ENCODE results near the gene GLIPR1.
"Not testable (repeated sequence)": the region's sequence is repeated elsewhere in the genome, so short reads cannot be mapped to it uniquely, and the experiment has no call there.

Gene GLIPR1

DNA sequence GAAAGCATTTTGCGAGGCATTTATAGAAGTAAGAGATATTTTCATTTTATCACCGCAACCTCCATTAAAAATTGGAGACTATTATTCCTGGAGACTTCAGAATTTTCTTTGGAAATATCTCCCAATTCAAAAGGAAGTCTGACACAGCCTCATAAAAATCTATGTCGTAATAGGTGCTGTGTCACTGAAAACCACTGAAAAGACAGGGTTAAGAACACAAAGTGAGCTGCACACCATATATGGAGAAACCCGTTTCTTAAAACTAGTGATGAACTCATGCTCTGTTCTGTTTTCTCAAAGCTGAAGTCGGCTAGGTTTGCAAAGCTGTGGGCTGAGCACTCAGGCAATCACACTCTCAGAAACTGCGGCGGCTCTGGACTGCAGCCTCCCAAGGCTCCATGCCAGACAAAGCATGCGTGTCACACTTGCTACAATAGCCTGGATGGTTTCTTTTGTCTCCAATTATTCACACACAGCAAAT, at the start of gene GLIPR1:
GLIPR1 (plus strand) TSS at position 287 of the 481 bp plus-strand sequence; CDS start at position 413, 126 bp downstream.
- peak; percentile 81 for DNase-seq

DNA sequence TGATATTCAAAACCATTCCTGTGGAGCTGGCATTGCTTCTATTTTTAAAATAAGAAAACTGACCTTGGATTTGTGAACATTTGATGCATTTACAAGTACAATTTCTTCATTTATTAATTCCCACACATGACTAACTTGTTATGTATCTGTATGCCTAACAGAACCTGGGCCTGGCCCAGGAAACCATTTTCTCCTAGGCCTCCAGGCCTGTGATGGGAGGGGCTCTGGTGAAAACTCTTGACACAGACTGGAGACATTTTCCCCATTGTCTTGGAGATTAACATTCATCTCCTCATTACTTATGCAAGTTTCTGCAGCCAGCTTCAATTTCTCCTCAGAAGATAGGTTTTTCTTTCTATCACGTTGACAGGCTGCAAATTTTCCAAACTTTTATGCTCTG, 47.6 kb upstream of the GLIPR1 start:
- no peak for DNase-seq

DNA sequence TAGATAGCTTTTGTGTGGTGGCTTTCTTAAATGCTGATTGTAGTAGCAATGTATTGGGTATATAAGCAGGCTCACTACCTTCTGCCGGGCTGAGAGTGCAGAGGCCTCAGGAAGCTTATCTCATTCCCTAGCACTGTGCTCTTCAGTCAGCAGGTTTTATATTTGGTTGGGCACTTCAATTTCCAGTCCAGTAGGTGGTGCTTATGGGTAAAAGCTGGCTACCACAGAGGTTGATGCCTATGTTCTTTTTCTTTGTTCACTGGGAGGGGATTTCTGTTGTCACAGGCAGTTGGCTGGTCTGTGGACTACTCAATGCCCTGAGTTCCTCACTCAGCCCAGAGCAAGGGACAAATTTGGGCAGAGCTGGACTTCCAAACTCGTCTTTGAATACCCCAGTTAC, 43.0 kb upstream of the GLIPR1 start:
- DNase-seq: no peak

DNA sequence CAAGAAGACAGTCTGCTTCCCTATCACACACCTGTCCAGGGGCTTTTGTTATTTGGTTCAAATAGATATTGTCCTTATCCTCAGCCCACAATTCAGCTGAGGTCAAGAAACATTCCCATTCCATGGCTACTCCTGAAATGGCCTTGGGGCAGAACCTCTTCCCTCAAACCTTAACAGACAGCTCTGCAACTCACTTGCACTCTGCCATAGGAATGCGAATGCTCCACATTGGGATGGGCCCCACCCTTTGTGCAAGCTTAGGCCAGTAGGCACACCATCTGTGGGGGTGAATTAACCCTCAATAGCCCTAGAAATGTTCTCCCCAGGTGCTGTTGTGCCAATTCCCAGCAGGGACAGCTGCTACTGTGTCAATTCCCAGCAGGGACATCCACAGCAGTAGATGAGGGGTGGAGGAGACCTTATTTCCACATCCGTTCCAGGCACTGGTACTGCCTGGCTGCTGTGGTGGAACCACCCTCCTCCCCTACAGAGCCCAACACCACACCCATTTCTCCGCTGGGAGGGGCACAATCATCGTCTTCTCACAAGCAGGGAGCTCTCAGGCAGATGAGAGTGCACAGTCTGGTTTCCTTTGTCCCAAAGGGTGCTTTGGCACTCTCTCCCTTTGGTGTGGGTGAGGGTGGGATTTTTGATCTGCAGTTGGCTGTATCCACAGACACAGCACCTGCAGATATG, 42.3 kb upstream of the GLIPR1 start:
- peak; percentile 11 for DNase-seq

DNA sequence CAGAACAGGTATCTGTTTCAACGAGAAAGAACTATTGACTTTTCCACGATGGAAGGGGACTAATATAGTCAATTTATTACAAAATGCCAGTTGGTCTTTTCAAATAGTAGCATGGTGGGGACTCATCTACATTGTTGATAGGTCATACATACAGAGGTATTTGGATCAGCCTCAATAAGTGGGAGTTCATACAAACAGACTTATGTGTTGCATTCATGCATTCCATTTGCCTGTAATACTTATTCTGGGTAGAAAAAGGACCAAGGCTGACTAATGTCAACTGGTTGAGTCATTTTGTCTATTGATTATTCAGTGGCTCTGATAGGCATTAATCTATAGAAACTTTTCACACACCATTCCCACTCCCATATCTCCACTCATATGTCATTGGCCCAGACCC, 41.5 kb upstream of the GLIPR1 start:
- DNase-seq: no peak

DNA sequence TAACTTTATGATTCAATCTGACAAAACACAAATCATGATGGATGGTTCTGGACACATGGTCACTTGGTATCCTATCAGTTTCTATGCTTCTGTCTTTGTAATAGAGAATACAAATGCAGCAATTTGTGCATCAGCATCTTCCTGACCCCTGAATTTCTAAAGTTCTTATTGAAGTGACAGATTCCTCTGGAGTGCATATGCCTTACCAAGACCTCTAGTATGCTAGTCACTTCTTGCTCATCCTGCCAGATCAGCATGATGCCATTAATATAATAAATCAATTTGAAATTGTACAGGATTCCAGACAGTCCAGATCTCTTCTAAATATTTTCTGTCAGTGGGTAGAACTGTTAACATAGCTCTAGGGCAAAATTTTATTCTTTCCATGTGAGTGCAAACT, 40.6 kb upstream of the GLIPR1 start:
- no peak for DNase-seq

DNA sequence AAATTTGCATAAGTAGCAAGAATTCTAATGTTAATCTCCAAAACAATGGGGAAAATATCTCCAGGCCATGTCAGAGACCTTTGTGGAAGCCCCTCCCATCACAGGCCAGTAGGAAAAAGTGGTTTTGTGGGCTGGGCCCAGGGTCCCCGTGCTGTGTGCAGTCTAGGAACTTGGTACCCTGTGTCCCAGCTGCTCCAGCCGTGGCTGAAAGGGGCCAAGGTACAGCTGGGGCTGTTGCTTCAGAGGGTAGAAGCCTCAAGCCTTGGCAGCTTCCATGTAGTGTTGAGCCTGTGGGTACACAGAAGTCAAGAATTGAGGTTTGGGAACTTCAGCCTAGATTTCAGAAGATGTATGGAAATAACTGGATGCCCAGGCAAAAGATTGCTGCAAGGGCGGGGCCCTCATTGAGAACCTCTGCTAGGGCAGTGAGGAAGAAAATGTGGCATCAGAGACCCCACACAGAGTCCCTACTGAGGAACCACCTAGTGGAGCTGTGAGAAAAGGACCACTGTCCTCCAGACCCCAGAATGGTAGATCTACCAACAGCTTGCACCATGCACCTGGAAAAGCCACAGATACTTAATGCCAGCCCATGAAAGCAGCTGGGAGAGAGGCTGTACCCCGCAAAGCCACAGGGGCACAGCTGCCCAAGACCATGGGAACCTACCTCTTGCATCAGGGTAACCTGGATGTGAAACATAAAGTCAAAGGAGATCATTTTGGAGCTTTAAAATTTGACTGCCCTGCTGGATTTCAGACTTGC, 38.7 kb upstream of the GLIPR1 start:
- not testable (repeated sequence) for DNase-seq

DNA sequence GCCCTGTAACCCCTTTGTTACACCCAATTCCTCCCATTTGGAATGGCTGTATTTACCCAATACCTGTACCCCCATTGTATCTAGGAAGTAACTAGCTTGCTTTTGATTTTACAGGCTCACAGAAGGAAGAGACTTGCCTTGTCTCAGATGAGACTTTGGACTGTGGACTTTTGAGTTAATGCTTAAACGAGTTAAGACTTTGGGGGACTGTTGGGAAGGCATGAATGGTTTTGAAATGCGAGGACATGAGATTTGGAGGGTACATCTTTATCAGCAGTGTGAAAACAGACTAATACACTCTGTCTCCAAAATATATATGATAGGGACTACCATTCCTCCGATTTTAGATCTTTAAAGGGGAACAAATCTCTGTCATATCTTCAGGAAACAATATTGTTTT, 38.1 kb upstream of the GLIPR1 start:
- DNase-seq: not testable (repeated sequence)

DNA sequence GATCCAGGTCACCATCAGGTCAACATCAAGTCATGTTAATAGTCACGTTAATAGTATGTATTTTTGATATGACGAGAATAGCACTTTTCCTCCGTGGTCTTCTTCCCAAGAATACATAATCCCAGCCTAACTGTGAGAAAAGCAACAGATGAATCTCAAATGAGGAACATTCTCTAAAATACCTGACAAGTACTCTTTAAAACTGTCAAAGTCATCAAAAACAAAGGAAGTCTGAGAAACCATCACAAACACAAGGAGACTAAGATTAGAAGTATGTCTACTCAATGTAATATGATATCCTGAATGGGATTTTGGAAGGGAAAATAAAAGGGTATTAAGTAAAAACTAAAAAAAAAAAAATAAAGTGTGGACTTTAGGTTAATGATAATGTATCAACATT, 36.8 kb upstream of the GLIPR1 start:
- DNase-seq: no peak

DNA sequence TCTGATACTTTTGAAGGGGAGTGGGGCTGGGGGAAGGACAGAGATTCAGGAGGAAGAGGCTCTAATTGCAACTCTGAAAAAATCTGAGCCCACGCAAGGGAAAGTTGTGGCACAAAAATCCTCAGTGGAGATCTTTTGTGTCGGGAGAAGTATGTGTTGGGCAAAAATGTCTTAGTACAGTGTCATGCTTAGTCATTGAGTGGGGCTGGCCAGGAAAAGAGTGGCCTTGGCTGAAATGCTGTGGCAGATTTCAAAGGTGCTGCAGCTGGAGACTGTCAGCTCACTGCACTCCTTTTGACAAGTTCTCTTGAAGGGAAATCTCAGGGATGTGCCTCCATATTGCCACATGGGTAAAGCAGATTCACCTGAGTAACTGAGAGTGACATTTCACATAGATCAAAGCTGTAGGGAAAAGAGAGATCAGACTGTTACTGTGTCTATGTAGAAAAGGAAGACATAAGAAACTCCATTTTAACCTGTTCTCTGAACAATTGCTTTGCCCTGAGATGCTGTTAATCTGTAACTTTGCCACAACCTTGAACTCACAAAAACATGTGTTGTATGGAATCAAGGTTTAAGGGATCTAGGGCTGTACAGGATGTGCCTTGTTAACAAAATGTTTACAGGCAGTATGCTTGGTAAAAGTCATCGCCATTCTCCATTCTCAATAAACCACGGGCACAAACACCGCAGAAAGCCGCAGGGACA, 36.0 kb upstream of the GLIPR1 start:
- no peak for DNase-seq

DNA sequence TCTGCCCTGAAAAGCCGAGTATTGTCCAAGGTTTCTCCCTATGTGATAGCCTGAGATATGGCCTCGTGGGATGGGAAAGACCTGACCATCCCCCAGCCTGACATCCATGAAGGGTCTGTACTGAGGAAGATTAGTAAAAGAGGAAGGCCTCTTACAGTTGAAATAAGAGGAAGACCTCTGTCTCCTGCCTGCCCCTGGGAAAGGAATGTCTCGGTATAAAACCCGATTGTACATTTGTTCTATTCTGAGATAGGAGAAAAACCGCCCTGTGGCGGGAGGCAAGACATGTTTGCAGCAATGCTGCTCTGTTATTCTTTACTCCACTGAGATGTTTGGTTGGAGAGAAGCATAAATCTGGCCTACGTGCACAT, 35.4 kb upstream of the GLIPR1 start:
- DNase-seq: not testable (repeated sequence)

DNA sequence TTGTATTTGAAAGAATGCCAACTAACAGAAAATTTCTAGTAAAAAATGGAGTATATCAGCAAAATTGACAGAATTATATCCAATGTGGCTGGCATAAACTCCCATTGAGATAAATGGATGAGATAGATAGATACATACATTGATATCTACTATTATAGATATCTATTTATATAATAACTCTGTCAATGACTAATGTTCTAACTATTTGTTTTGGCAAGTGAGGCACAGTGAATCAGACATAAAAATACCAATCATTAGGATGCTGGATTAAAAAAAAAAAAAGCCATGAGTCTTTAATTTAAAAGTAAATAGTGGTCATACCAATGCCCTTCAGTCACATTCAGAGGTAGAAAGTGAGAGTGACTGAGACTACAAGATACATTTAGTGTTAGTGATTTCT, 33.7 kb upstream of the GLIPR1 start:
- no peak for DNase-seq

DNA sequence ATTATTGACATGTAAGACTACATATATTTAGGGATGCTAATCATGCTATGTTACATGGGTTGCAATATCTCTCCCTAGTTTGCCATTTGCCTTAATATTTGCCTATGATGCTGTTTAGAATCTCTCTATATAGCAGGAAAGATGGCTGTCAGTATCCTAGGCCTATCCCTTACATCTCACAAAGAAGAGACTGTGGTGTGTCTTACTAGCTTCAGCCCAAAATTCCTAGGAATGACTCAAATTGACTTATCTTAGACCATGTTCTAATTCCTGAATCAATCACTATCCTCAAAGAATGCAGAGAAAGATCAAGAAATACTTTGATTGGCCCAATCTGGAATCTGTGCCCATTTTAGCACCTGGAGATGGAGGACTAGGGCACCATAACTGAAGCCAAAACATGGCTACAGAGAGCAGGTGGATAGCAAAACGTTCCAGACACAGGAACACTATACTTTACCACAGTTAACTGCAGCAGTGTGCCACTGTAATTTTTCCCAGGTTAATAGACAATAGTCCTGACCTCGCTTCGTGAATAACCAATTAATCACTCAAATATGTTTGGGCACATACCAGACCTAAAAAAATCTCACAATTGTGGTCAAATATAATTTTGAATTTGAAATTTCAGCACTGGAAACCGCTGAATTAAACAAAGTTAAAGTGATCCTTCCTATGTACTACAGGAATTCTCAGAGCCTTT, 32.7 kb upstream of the GLIPR1 start:
- DNase-seq: no peak

DNA sequence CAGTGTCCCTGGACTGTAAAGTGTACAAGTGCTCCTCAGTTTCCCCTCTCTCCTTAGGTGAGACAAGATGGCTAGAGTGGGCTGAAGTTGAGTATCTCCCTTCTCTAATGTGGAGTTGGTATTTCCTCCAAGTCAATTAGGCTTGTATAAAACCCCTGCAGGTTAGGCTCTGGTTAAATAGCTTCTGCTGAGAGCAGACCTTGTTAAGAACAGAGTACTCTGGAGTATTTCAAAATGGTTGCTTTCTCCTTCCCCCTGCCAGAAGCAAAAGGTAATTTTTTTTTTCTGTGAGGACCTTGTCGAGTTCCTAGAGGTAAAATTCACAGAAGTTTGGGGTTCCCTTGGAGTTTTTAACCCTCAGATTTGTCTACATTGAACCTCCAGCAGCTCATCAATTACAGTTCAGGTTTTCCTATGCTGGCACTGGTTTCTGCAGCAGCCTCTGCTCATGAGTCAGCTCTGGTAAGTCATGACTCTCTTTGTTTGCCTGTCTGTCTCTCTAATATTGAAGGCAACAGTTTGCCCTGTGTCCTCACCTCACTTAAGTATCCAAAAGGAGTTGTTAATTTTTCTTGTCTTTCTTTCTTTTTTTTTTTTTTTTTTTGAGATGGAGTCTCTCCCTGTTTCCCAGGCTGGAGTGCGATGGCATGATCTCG, 27.8 kb upstream of the GLIPR1 start:
- DNase-seq: no peak

DNA sequence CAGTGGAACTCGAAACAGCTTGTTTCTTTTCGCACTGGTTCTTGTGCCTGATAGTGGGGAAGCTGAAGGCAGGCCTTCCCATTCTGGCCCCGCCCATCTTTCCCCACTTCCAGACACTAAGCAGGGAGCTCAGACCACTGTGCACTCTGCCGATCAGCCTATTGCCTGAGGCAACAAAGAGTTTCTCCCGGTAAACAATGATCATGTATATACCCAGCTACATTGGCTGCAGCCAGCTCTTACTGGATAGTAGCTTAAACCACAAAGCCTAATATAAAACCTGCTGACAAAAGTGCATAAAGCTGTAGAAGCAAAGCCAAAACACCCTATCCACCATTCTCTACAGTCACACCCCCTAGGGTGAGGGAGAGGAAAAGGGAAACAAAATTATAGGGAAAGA, 24.7 kb upstream of the GLIPR1 start:
- DNase-seq: no peak

DNA sequence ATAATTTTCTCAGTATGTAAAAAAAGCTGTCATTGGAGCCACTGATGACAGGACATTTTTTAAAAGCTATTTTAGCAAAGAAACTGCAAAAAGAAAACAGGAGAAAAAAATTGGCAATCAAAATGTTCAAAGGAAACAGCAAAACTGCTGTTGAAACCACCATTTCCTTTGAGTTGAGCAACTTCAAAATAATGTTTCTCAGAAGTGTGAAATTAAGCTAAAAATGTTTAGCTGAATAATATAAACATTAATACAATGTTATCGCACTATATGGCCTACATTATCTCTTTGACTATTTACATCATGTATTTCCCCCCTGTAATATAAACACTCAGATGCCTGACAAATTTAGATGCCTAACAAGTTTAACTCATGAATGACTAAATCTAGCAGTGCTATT, 23.4 kb upstream of the GLIPR1 start:
- DNase-seq: no peak

DNA sequence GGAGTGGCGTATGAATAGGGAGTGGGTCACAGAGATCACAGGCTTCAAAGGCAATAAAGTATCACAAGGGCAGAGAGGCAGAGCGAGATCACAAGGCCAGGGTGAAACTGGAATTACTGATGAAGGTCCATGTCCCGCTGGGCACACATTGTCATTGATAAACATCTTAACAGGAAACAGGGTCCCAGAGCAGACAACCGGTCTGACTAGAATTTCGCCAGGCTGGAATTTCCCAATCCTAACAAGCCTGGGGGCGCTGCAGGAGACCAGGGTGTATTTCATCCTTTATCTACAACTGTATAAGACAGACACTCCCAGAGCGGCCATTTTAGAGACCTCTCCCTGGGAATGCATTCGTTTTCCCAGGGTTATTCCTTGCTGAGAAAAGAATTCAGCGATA, 22.7 kb upstream of the GLIPR1 start:
- DNase-seq: not testable (repeated sequence)

DNA sequence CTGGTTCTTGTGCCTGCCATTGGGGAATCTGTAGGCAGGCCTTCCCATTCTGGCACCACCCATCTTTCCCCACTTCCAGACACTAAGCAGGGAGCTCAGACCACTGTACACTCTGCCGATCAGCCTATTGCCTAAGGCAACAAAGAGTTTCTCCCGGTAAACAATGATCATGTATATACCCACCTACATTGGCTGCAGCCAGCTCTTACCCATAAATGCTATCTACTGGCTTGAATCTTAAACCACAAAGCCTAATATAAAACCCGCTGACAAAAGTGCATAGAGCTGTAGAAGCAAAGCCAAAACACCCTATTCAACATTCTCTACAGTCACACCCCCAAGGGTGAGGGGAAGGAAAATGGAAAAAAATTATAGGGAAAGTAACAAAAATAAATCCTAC, 20.8 kb upstream of the GLIPR1 start:
- DNase-seq: no peak

DNA sequence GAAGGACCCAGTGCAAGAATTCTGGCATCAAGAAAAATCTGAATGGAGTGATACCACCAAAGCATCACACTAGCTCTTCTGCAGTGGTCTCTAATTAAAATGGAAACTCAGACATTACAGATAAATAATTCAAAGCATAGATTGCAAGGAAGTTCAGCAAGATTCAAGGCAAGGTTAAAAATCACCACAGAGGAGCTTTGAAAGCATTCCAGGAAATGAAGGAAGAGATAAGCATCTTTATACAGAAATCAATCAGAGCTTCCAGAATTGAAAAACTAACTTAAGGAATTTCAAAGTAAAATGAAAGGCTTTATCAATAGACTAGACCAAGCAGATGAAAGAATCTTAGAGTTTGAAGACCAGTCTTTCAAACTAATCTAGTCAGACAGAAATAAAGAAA, 20.4 kb upstream of the GLIPR1 start:
- DNase-seq: no peak

DNA sequence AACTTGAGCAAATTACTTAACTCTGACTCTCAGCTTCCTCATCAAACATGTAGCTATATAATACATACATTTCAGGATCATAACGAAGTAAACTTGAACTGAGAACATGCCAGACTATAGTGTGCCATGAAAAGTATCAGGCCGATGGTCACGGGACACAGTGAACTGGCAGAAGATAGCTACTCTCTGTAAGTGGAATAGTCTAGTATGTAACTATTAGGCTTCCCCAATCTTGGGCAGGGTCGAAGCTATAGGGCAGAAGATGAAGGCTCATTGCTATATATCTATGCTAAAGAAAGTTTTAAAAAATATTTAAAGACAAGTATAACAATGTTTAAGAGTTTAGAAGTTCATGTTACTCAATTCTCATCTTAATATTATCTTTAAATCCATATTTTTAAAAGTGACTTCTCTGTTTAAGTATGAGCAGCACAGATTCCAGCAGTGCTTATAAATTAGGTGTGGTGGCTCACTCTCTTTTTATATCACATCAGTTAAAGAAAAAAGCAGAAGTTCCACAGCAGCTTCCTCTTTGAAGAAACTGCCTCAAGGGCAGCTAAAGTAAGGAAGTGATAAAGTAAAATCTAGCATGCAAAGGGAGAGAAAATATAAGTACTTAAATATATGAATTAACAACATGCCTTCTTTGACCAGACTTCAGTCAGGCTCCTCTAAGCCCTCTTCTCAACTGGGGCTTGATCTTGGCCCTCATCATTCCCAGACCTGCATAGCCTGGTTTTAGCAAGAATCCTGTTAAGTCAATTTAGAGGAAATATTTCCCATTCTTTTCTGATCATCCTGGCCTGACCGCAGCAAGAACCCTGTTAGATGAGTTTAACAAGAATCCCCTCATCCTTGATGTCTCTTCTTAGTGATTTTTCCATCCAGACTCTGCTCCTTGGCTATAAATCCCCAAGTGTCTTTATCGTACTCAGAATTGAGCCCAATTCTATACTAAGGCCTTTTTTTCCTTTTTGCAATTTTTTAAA, 8.4 kb upstream of the GLIPR1 start:
- no peak for DNase-seq

DNA sequence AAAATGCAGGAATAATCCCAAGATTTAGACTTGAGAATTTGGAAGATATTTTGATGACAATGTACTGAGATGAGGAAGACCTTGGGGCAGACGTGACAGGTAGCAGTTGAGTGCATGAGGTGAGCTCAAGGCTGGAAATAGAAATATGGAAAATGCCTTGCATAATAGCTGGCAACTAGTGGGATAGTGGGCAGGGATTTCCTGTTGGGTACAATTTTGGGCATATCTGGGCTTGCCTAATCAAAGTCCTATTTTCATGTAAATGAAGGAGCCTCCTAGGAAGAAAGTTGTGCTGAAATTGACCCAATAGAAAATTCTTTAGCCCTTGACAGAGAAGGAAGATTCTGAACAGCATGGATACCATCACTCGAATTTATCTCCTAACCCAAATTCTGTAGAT, 6.4 kb upstream of the GLIPR1 start:
- DNase-seq: no peak
